Adrenal gland (tissue), 12 donors: ENCODE data around the gene CGA. TPM values are rescaled to one million over a fixed set of nuclear protein-coding genes. Genes with fewer than 3 reads are reported as not detected.
A peak's percentile ranks its signal among the peaks of the same experiment; 100 is the strongest.

Experiments
- DNase-seq, 7 donors: peaks; one replicate each; pipeline ENCODE4 v3.0.0-alpha.2; 2019 to 2020
- H3K27ac ChIP-seq, 5 donors: fragments of 200-600 bp; sonication (generic) in 4 of 5; 1 replicate in 3 of 5; 2 replicates in 2 of 5; pipeline versions ENCODE4 v1.5.1 to v1.8.0; 2016 to 2020; ENCODE audit warnings: mild to moderate bottlenecking in 1 of 5
- H3K27me3 ChIP-seq: fragments of 200-600 bp; 2 replicates; pipeline ENCODE4 v1.8.0; 2021
- H3K36me3 ChIP-seq, 2 donors: fragments of 200-600 bp; replicated peaks in 1 of 2; 1 replicate in 1 of 2; 2 replicates in 1 of 2; pipeline versions ENCODE4 v1.5.1 to v1.8.0; 2018 to 2022
- H3K4me1 ChIP-seq, 2 donors: fragments of 200-600 bp; replicated peaks in 1 of 2; 1 replicate in 1 of 2; 2 replicates in 1 of 2; pipeline versions ENCODE4 v1.5.1 to v1.8.0; 2018 to 2021
- H3K4me3 ChIP-seq, 4 donors: fragments of 200-600 bp; sonication (generic) in 3 of 4; one replicate each; pipeline ENCODE4 v1.5.1; 2016 to 2018
- H3K9me3 ChIP-seq, 3 donors: fragments of 200-600 bp; sonication (generic) in 1 of 3; replicated peaks in 1 of 3; 1 replicate in 2 of 3; 2 replicates in 1 of 3; pipeline versions ENCODE4 v1.5.1 to v1.8.0; 2016 to 2021
- CTCF ChIP-seq, 6 experiments: fragments of 450-650 bp in 4 of 6; fragments of 200-600 bp in 2 of 6; sonication (generic) in 1 of 6; IDR thresholded peaks; 1 replicate in 5 of 6; 2 replicates in 1 of 6; pipeline versions ENCODE4 v1.5.1 to v1.8.0; 2016 to 2021; ENCODE audit warnings: antibody characterized with exemption in 6 of 6, mild to moderate bottlenecking in 2 of 6, moderate library complexity in 1 of 6
- POLR2A ChIP-seq, 2 donors: fragments of 450-650 bp; IDR thresholded peaks; one replicate each; pipeline ENCODE4 v1.6.1; 2017; ENCODE audit warnings: antibody characterized with exemption in 2 of 2, mild to moderate bottlenecking in 2 of 2, moderate library complexity in 1 of 2
- WGBS, 4 donors: extraction: QIAGEN DNeasy Blood & Tissue Kit in 2 of 4; methylation state at CpG; one replicate each; pipeline versions ENCODE4 v1.1.5 to v1.1.7; 2013 to 2017; 5-methylcytosine and 5-hydroxymethylcytosine counted together
- intact Hi-C, 2 donors: fragments of 100-400 bp; cut with DNase I; formaldehyde crosslinking; loops; one replicate each; pipeline versions ENCODE4 v1.14.1 to v1.15.0; 2022 to 2023
- polyA plus RNA-seq, 3 donors: library from polyadenylated mRNA; stranded (reverse); fragments of 200-250 nt in 2 of 3; fragments of 350-450 nt in 1 of 3; fragmentation: Illumina TruSeq in 1 of 3; extraction: RNeasy Lipid Tissue Mini Kit (QIAGEN cat#74804) in 1 of 3; gene quantifications; one replicate each; pipeline ENCODE4 v1.2.3, GENCODE V29; 2013 to 2014
- total RNA-seq, 9 donors: library from RNA; depleted of rRNA in 4 of 9; stranded (reverse); fragments of >200 nt in 4 of 9; fragments of 120-200 nt in 1 of 9; fragmentation: NEBNext Ultra II Directional in 1 of 9; extraction: Animal tissue kit (Norgen Biotek cat#: 25700) in 1 of 9; gene quantifications; one replicate each; pipeline versions ENCODE4 v1.1.0 to v1.2.4, GENCODE V29; 2013 to 2023
- donor health status: healthy with polysubstance abuse.
- donor health status: Bipolar disorder and iron deficiency.
- donor health status: DM: yes; HTN: yes; CAD: no.
- donor health status: DM: no; HTN: no; CAD: no.
- donor health status: DM: no; HTN: no; CAD: no.
- donor health status: DM: yes; HTN: yes; CAD: no.

The CGA gene
- total and polyA plus RNA-seq, 12 donors, result 0.29 to 0.83 (median 0.46) TPM; not detected in 7

GRCh38 chr6:87088076-87088475, 6.8 kb downstream of the CGA start:
- intact Hi-C loops, result no loop called here
- Histone ChIP-seq H3K9me3 (no peaks in the 10 kb centered on the region), H3K4me3 (no peak overlapping the region), H3K27ac (no peak overlapping the region), H3K27me3 (no peaks in the 10 kb centered on the region), H3K4me1 (no peaks in the 10 kb centered on the region), H3K36me3 (no peaks in the 10 kb centered on the region)
- DNase-seq, result no peak
- 89 to 96% (median 93%) methylated on average over 4 of the region's 4 CpGs for WGBS, 4 donors
- TF ChIP-seq CTCF (IDR thresholded peaks at IDR 0.05), result no peak
- no peak for TF ChIP-seq POLR2A (IDR thresholded peaks at IDR 0.05)

- no peak overlapping the region for H3K27ac ChIP-seq
- 63 to 77% (median 71%) methylated on average over 2 of the region's 2 CpGs for WGBS, 4 donors
- H3K9me3 ChIP-seq, result no peaks in the 10 kb centered on the region
- TF ChIP-seq CTCF (IDR thresholded peaks at IDR 0.05), result no peak
- TF ChIP-seq POLR2A (IDR thresholded peaks at IDR 0.05), result no peak
- intact Hi-C loops, result no loop called here
- DNase-seq, result no peak
- H3K4me3 ChIP-seq, result no peak overlapping the region
- peaks cover 5% of the 10 kb centered on the region for H3K27me3 ChIP-seq
- H3K4me1 ChIP-seq, result no peaks in the 10 kb centered on the region
- H3K36me3 ChIP-seq, result no peaks in the 10 kb centered on the region
These were observed 12.7 kb downstream of the CGA start for GRCh38 chr6:87082160-87082721.

GRCh38 chr6:87078983-87079616, 15.8 kb downstream of the CGA start:
- Histone ChIP-seq H3K4me3 (no peak overlapping the region), H3K27ac (no peak overlapping the region), H3K36me3 (no peaks in the 10 kb centered on the region), H3K27me3 (peaks cover 5% of the 10 kb centered on the region), H3K9me3 (no peaks in the 10 kb centered on the region), H3K4me1 (no peaks in the 10 kb centered on the region)
- peak; percentile 49 to 80 (median 75) for DNase-seq
- TF ChIP-seq POLR2A (IDR thresholded peaks at IDR 0.05) (no peak), CTCF (IDR thresholded peaks at IDR 0.05) (peak; percentile 50 to 85 (median 62))
- intact Hi-C loops, result no loop called here
- WGBS, 4 donors, result 30 to 48% (median 37%) methylated on average over 6 to 8 of the region's 8 CpGs

GRCh38 chr6:87075168-87075567, 19.7 kb downstream of the CGA start:
- TF ChIP-seq POLR2A (IDR thresholded peaks at IDR 0.05) (no peak), CTCF (IDR thresholded peaks at IDR 0.05) (no peak)
- Histone ChIP-seq H3K4me3 (no peak overlapping the region), H3K4me1 (no peaks in the 10 kb centered on the region), H3K27ac (no peak overlapping the region), H3K27me3 (peaks cover 5% of the 10 kb centered on the region), H3K9me3 (no peaks in the 10 kb centered on the region), H3K36me3 (no peaks in the 10 kb centered on the region)
- 44 to 77% (median 70%) methylated on average over 2 of the region's 2 CpGs for WGBS, 4 donors
- DNase-seq, result no peak
- intact Hi-C loops, result no loop called here
